Measurements from ENCODE around the gene WDR5.

GRCh38 chr9:134089972-134090371 is 45.9 kb upstream of the WDR5 start:
- no peak for TF ChIP-seq ZNF433 (tag by site-specific recombination; IDR thresholded peaks at IDR 0.05; ENCODE audit: low read depth)
- TF ChIP-seq CTCF (tag by site-specific recombination; IDR thresholded peaks at IDR 0.05): no peak
- no peak for TF ChIP-seq ZNF280D (tag by site-specific recombination; IDR thresholded peaks at IDR 0.05)
- no peak for TF ChIP-seq PRDM4 (tag by site-specific recombination; IDR thresholded peaks at IDR 0.05)
- TF ChIP-seq ZNF10 (tag by site-specific recombination; IDR thresholded peaks at IDR 0.05): no peak
- no peak for TF ChIP-seq ZFP3 (tag by site-specific recombination; IDR thresholded peaks at IDR 0.05; ENCODE audit: low read depth)
- no peak for TF ChIP-seq ZNF274 (IDR thresholded peaks at IDR 0.05; ENCODE audit: low read length)
- TF ChIP-seq ZNF274 (tag by site-specific recombination; IDR thresholded peaks at IDR 0.05; ENCODE audit: borderline replicate concordance): no peak
- TF ChIP-seq ZNF837 (tag by site-specific recombination; IDR thresholded peaks at IDR 0.05): no peak
- TF ChIP-seq ZSCAN4 (tag by site-specific recombination; IDR thresholded peaks at IDR 0.05): no peak
